GM19239 (cell line): ENCODE measurements around the gene DMKN.
A peak's percentile ranks its signal among the peaks of the same experiment; 100 is the strongest.
"Not testable (repeated sequence)": the region's sequence is repeated elsewhere in the genome, so short reads cannot be mapped to it uniquely, and the experiment has no call there.

Source experiments
- DNase-seq: peaks from one replicate; pipeline ENCODE4 v3.0.0; 2011; ENCODE audit warnings: low spot score; ENCODE audit not compliant: insufficient read length
- FAIRE-seq: peaks from 2 replicates; lab custom pipeline; 2011; peaks lifted over from hg19 to GRCh38; lab: Jason Lieb, UNC

The DMKN gene

DNA sequence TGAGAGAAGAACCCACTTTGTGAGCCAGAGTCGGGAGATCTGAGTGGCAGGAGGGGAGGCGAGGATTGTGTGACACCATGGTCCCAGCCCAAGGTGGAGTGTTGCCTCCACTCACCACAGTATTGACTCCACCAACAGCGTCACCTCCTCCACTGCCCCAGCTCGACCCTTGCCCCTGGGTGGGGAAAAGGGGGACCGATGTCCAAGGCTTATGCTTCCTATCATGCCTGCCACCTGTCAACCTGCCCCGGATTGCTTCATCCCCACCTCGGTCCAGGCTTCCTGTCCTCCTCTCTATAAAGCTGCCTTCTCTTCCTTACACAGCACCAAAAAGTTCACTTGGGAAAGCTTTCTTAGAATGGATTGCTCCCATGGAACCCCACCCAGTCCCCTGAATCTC is 7.4 kb downstream of the DMKN start:
- DNase-seq, result no peak

GRCh38 chr19:35502751-35503150 is 10.7 kb downstream of the DMKN start:
- no peak for DNase-seq
- no peak for FAIRE-seq

More for the DNA sequence above, 7.4 kb downstream of the DMKN start:
- FAIRE-seq, result no peak

DNA sequence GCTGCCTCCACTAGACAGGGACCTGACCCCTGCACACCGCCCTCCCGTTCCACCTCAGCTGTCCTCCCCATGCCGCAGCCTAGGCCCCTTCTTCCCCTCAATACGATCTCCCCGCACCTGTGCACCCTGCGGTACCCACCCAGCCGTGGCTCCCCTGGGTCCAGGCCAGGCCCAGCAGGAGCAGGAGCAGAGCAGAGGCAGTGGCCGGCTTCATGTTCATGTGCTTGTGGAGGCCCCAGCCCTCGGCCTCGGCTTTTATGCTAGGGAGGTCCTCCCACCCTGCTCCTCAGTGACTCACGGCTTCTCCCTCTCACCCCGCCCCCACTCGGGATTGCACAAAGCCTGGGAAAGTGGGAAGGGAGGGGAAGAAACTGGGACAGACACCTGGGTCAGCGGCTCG is 11.8 kb downstream of the DMKN start:
- DNase-seq (no peak), FAIRE-seq (no peak)

- no peak for DNase-seq
- FAIRE-seq, result no peak
These were observed 12.8 kb downstream of the DMKN start for GRCh38 chr19:35500611-35501010.

DNA sequence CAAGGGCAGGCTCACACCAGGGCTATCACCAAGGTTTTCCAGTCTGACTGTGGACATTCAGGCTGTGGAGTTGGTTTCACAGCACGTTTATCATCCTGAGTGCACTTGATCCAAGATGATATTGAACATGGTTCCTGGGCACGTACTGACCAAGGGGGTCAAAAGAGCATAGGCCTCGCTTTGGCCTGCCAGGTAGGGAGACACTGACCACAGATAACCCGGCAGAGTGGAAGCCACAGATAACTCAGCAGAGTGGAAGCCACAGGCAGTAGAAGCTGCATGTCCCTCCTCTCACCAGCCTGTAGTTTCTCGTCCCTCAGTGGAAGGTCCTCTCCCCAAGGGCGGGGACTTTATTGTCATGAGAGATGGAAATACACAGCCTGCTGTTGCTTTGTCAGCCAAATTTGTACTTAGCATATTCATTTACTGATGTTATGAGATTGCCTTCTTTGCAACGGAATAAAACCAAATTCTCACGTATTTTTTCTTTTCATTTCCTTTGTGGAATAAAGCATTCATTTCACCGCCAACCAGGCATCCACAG is 14.4 kb downstream of the DMKN start:
- FAIRE-seq (no peak), DNase-seq (no peak)

GRCh38 chr19:35498220-35498619 is 15.2 kb downstream of the DMKN start:
- FAIRE-seq (no peak), DNase-seq (no peak)

DNA sequence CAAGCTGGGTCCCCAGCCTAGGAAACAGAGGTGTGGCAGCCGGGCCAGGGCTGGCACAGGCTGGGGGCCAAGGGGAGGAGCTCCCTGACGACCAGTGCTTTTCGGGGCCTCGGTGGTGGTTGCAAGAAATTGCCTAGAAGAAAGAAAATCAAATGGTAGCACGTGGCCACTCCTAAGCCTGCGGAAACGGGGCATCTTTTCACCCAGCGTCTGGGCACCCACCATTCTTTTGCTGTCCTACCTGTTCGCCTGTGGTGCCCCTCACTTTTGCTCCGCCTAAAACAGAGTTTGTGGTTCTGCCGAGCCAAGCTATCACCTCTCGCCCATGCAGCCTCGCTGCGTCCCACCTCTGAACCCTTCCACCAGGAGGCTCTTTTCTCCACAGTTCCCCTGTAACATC is 16.0 kb downstream of the DMKN start:
- FAIRE-seq (no peak), DNase-seq (no peak)

DNA sequence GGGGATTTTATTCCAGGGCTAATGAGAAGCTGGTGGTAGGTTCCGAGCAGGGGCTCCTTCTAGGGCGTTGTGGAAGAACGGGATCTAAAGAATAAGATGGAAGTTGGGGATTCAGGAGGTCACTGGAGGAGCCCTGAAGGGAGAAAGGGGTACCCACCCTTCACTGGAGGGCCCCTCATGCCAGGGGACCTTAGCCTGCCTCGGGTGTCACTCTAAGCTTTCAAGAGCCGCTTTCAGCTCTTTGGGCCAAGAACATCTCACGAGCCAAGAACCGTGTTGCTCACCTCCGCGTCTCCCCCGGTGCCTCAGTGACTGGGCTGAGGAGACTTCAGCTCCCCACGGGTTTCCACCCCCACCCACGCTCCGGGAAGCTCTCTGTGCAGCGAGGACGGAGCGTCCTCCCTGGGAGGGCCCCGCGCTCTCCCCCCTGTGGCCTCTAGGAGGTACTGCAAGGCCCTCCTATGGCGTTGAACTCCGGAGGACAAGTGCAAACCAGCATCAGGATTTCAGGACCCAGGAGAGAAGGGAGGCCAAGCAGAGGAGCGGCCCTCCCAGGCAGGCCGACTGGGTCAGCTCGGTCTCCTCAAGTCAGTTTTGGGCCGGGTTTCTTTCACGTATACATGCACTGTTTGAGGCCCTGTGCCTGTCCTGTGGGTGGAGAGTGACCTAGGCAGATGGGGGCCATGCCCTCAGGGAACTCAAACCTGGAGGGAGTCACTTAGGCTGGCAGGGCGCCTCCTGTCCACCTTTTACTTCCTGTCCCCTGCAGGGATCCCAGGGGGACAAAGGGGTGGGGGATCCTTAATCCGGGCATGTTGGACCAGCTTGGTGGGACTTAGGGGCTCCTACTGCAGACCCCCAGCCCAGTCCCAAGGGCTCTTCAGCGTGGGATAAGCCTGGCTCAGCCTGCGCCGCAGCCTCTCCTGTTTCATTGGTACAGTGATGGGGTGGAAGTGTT is 18.1 kb downstream of the DMKN start:
- FAIRE-seq (peak; percentile 96), DNase-seq (peak; percentile 92)

DNA sequence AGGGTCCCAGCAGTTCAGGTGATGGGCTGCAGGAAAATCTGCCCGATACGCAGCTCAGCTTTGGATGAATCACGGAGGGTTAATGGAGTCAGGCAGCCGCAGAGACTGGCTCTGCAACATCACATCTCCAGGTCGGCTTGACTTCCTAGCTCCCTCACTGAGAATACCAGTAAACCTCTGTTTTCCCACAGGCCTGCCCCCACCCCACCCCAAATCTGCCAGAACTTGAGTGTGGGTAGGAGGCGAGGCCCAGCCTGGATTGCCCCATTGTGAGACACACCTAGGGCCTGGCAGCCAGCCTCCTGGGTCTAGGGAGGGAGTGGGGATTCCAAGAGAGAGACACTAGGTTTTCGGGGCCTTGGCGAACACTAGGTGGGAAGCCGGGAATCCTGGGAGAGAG is 19.5 kb downstream of the DMKN start:
- FAIRE-seq, result no peak
- DNase-seq, result no peak

DNA sequence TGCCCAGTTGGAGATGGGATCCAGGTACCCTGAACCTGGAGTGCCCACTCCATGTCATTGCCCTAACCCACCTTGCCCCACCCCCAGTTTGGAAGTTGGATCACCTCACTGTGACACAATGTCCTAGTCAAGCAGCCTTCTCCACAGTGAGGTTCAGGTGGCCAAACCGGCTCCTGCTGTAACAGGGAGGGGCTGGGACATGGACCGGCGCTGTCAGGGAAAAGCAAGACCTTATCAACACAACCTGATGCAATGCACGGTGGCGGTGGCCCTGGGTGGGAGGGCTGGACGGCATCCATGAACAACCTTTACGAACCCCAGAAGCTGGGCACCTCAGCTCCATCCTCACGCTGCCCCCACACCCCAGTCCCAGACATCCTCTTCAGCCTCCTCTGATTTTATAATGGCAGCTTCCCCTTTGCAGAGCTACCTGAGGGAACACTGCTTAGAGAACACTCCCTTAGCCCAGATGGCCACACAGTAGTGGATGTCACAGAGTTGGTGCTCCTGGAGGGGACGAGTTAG is 21.6 kb downstream of the DMKN start:
- FAIRE-seq, result no peak
- DNase-seq, result no peak

- FAIRE-seq (no peak), DNase-seq (no peak)
These were observed 23.1 kb downstream of the DMKN start, which contains the start of gene KRTDAP for GRCh38 chr19:35490364-35490763. TSS of gene KRTDAP (minus strand) at chr19:35490464. CDS start at chr19:35490442, 22 bp downstream.

GRCh38 chr19:35488677-35489076 is 24.8 kb downstream of the DMKN start:
- FAIRE-seq, result no peak
- DNase-seq, result no peak

DNA sequence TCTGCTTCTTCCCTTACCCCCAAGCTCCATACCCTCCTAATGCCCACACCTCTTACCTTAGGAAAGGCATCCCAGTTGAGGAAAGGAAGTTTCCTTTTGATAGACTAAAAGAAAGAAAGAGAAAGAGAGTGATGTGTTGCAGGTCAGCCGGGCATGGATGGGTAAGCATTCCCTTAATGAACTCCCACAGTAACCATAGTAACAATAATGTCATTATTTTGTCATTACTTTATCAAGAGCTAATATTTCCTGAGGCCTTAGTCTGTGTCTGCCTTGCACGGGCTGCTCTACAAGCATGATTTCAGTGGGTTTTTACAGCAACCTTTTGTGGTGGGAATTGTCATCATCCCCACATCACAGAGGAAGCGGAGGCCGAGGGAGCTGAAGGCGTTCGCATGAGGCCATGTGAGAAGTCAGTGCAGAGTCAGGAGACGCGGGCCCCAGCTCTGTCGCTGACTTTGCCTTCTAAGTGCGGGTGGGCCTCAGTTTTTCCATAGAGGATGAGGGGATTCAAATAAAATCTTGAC is 25.7 kb downstream of the DMKN start:
- no peak for DNase-seq
- FAIRE-seq, result no peak

DNA sequence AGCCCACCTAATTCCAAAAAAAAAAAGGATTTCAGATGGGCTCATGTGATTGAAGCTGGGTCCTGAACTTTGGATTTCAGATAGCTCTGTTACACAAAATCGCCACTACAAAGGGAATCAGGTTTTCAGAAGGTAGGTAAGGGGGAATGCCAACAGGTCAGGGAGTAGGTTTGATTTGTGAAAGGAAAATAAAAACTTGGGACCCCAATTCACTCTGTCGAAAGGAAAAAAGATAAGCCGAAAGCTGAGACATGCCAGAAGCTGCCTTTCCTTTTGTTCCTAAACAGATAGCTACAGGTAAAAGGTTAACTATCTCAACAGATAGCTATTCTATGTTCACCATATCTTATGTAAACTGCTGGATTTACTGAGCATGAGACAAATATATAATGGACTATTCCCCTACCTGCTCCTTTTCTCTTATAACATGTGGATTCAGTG is 27.2 kb downstream of the DMKN start:
- FAIRE-seq, result no peak
- DNase-seq, result no peak

DNA sequence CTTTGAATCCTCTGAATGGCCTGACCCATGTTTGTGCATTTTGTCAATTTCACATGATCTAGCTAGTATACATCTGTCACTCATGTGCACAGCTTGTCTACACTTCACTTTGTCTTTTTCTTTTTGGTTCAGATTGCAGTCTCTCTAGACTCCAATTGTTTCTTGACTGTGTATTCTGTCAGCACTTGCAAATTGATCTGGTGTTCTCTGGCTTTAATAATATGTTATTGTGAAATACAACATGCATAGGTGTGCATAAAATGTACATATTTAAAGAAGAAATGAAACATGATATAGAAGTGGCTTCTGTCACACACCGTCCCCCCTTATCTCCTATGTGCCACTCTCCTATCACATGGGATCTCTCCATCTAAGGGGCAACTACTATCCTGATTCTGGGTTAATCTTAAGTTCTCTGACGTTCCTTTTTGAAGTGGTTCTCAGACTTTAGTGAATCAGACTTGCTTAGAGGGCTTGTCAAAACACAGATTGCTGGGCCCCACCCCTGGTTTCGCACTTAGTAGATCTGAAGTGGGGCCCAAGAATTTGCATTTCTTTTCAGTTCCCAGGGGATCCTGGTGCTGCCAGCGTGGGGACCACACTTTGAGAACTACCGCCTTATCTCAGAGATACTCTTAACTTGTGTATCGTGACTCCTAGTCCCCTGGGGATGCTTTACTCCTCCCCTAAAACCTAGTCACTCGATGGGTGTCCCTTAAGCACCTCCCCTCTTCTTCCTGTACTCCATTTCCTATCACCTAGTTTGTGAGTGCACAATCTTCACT is 29.0 kb downstream of the DMKN start:
- FAIRE-seq (peak; percentile 97), DNase-seq (peak; percentile 71)

GRCh38 chr19:35483089-35483488 is 30.4 kb downstream of the DMKN start:
- FAIRE-seq (no peak), DNase-seq (no peak)

DNA sequence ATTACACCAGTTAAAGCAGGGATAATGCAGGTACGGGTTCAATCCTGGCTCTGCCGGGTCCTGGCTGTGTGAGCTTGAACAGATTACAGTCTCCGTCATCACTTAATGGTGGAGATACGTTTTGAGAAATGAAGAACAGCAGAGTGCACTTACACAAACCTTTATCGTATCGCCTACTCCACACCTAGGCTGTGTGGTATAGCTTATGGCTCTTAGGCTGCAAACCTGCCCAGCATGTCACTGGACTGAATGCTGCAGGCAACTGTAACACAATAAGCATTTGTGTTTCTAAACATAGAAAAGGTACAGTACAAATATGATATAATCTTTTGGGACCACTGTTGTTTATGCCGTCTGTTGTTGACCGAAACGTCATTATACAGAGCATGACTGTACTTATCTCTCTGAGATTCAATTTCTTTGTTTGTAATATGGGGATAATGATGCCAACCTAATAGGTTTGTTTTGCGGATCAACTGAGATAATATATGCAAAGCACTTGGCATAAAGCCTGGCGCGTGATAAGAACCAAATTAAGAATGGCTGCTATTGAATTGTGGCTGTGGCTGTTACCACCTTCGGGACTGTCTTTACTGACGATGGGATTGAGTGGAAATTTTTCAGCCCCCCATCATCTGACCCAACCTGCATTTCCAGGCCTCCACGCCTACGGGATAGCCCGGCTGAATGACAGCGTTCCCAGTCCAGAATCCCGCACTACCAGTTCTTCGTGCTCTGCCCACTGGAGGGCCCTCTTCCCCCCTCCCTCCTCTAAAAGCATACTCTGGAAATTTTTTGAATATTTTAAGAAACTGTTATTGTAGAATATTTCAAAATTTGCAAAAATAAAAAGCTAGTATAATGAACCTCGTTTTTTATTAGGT is 34.4 kb downstream of the DMKN start:
- DNase-seq, result no peak
- FAIRE-seq, result no peak

- FAIRE-seq (peak; percentile 8), DNase-seq (no peak)
These were observed 37.3 kb downstream of the DMKN start for GRCh38 chr19:35476149-35476548.

DNA sequence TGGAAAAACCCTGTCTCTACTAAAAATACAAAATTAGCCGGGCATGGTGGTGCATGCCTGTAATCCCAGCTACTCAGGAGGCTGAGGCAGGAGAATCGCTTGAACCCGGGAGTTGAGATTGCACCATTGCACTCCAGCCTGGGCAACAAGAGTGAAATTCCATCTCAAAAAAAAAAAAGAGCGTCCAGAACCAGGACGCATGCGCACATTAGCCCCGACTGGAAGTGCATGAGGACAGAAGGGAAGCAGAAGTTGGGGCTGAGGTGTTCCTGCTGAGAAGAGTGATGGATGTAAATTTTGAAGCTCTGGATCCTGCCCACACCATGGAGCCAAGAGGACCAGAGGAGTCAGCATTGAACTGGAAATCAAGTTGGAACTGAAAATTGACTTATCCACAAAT is 38.9 kb downstream of the DMKN start:
- not testable (repeated sequence) for FAIRE-seq

More for the DNA sequence above, 38.9 kb downstream of the DMKN start:
- DNase-seq, result not testable (repeated sequence)
